HepG2 (cell line): ENCODE data around the gene USP38. TPM values are rescaled to one million over a fixed set of nuclear protein-coding genes. Genes with fewer than 3 reads are reported as not detected.

Experiments used
- CEBPG ChIP-seq: IDR thresholded peaks from 2 replicates; pipeline ENCODE4 v1.6.1; 2016
- DDIT3 ChIP-seq: sonication (generic); formaldehyde crosslinking; IDR thresholded peaks from 2 replicates; pipeline ENCODE4 v1.4.0; 2020; ENCODE audit warnings: mild to moderate bottlenecking, missing genetic modification reagents
- HBP1 ChIP-seq: IDR thresholded peaks from 2 replicates; pipeline ENCODE4 v1.6.1; 2016; ENCODE audit warnings: low read depth, control low read depth
- HOXA5 ChIP-seq: sonication (generic); formaldehyde crosslinking; IDR thresholded peaks from 2 replicates; pipeline ENCODE4 v1.4.0; 2020; ENCODE audit warnings: missing genetic modification reagents
- KDM5A ChIP-seq: fragments of 200-600 bp; sonication (generic); IDR thresholded peaks from 2 replicates; pipeline ENCODE4 v1.7.0; 2018; ENCODE audit warnings: antibody characterized with exemption, mild to moderate bottlenecking, low read length, borderline replicate concordance
- MAFG ChIP-seq: sonication (generic); formaldehyde crosslinking; IDR thresholded peaks from 2 replicates; pipeline ENCODE4 v1.5.1; 2020; ENCODE audit warnings: mild to moderate bottlenecking, missing genetic modification reagents
- PAX8 ChIP-seq: sonication (generic); formaldehyde crosslinking; IDR thresholded peaks from 2 replicates; pipeline ENCODE4 v1.8.0; 2022; ENCODE audit warnings: mild to moderate bottlenecking, missing genetic modification reagents, borderline replicate concordance
- SAP130 ChIP-seq: IDR thresholded peaks from 2 replicates; pipeline ENCODE4 v1.6.1; 2016; ENCODE audit warnings: low read depth
- SETDB1 ChIP-seq: sonication (generic); formaldehyde crosslinking; IDR thresholded peaks from 2 replicates; pipeline ENCODE4 v1.5.1; 2020; ENCODE audit warnings: missing genetic modification reagents, mild to moderate bottlenecking, borderline replicate concordance
- SP1 ChIP-seq, 2 experiments: fragments of 450-650 bp in 1 of 2; sonication (generic) in 1 of 2; formaldehyde crosslinking in 1 of 2; IDR thresholded peaks; 2 replicates each; pipeline versions ENCODE4 v1.4.0 to v1.6.1; 2016 to 2020; ENCODE audit warnings: missing genetic modification reagents in 1 of 2
- TBL1XR1 ChIP-seq: fragments of 150-350 bp; IDR thresholded peaks from 2 replicates; pipeline ENCODE4 v1.6.1; 2014; ENCODE audit warnings: borderline replicate concordance, low read length; ENCODE audit not compliant: partially characterized antibody
- TCF7 ChIP-seq: sonication (generic); IDR thresholded peaks from 2 replicates; pipeline ENCODE4 v1.6.1; 2016; ENCODE audit warnings: antibody characterized with exemption, low read depth
- ZNF446 ChIP-seq: sonication (generic); formaldehyde crosslinking; IDR thresholded peaks from 2 replicates; pipeline ENCODE4 v1.5.0; 2020; ENCODE audit warnings: mild to moderate bottlenecking, missing genetic modification reagents
- ZNF451 ChIP-seq: sonication (generic); formaldehyde crosslinking; IDR thresholded peaks from 2 replicates; pipeline ENCODE4 v1.5.0; 2020; ENCODE audit warnings: mild to moderate bottlenecking, missing genetic modification reagents
- ZNF468 ChIP-seq: sonication (generic); formaldehyde crosslinking; IDR thresholded peaks from 2 replicates; pipeline ENCODE4 v1.8.0; 2022; ENCODE audit warnings: mild to moderate bottlenecking, moderate library complexity, missing genetic modification reagents
- ZNF564 ChIP-seq: sonication (generic); formaldehyde crosslinking; IDR thresholded peaks from 2 replicates; pipeline ENCODE4 v1.8.1; 2023; ENCODE audit warnings: mild to moderate bottlenecking, missing genetic modification reagents
- ZNF569 ChIP-seq: sonication (generic); formaldehyde crosslinking; IDR thresholded peaks from 2 replicates; pipeline ENCODE4 v1.5.0; 2020; ENCODE audit warnings: mild to moderate bottlenecking, missing genetic modification reagents, moderate library complexity, borderline replicate concordance
- polyA plus RNA-seq, 8 experiments: library from polyadenylated mRNA; depleted of rRNA in 3 of 8; stranded (reverse) in 7 of 8; unstranded in 1 of 8; fragments of >200 nt; fragmentation: Illumina TruSeq in 4 of 8; extraction: Trizol in 4 of 8; gene quantifications; 2 replicates each; pipeline versions ENCODE4 v1.2.1 to v1.2.3, GENCODE V29; 2011 to 2016; ENCODE audit warnings: low read depth in 4 of 8, missing spikeins in 1 of 8, mixed read lengths in 1 of 8; ENCODE audit not compliant: insufficient read depth in 1 of 8
- total RNA-seq, 5 experiments: library from RNA; depleted of rRNA; stranded (reverse); fragments of >200 nt; fragmentation: Illumina TruSeq; extraction: Trizol; gene quantifications; 2 replicates each; pipeline ENCODE4 v1.2.3, GENCODE V29; 2016; ENCODE audit warnings: low read depth in 1 of 5

Gene USP38
- total and polyA plus RNA-seq, 2 of the 13 experiments (the other 11 are each of a cell fraction or from before 2014, with no cell fraction given): 4.5 to 11.8 TPM

GRCh38 chr4:143186212-143186611, 1.5 kb downstream of the USP38 start (continued):
- TF ChIP-seq SP1 (IDR thresholded peaks at IDR 0.05): no peak
- TF ChIP-seq SP1 (CRISPR knock-in tag; IDR thresholded peaks at IDR 0.05): no peak
- TF ChIP-seq ZNF468: no peak
- no peak for TF ChIP-seq MAFG (CRISPR knock-in tag)
- TF ChIP-seq TCF7: 0 out of 2 replicates have a peak, but pooled peaks have one; percentile 14
- no peak for TF ChIP-seq PAX8 (CRISPR knock-in tag)
- peak; percentile 44; the same call in 1 of the 2 replicates for TF ChIP-seq SAP130 (CRISPR knock-in tag)
- peak; percentile 69 for TF ChIP-seq CEBPG (CRISPR knock-in tag)
- TF ChIP-seq HBP1: 0 out of 2 replicates have a peak, but pooled peaks have one; percentile 30
- no peak for TF ChIP-seq ZNF569 (CRISPR knock-in tag)
- TF ChIP-seq KDM5A: 0 out of 2 replicates have a peak, but pooled peaks have one; percentile 12
- no peak for TF ChIP-seq ZNF446
- no peak for TF ChIP-seq DDIT3
- TF ChIP-seq HOXA5: no peak
- 0 out of 2 replicates have a peak, but pooled peaks have one; percentile 10 for TF ChIP-seq ZNF564 (CRISPR knock-in tag)
- TF ChIP-seq SETDB1 (CRISPR knock-in tag): no peak
- no peak for TF ChIP-seq ZNF451
- TF ChIP-seq TBL1XR1: no peak
